H1 (cell line): ENCODE results near the gene TARS2.

ENCODE experiments used
- CHD2 ChIP-seq: IDR thresholded peaks from 2 replicates; pipeline ENCODE4 v1.6.1; 2012; ENCODE audit warnings: low read length, improper control_type of control experiment
- EGR1 ChIP-seq: IDR thresholded peaks from 2 replicates; pipeline ENCODE4 v1.6.1; 2011; ENCODE audit warnings: low read depth, low read length, borderline replicate concordance
- EZH2 ChIP-seq: fragments of 200-600 bp; sonication (generic); IDR thresholded peaks from 2 replicates; pipeline ENCODE4 v1.7.1; 2012; ENCODE audit warnings: low read depth, mild to moderate bottlenecking, moderate library complexity, low read length, inconsistent platforms; ENCODE audit not compliant: severe bottlenecking
- POLR2A ChIP-seq, 2 experiments: IDR thresholded peaks; 1 replicate in 1 of 2; 2 replicates in 1 of 2; pipeline ENCODE4 v1.6.1; 2011; ENCODE audit warnings: low read depth in 2 of 2, low read length in 2 of 2, mild to moderate bottlenecking in 2 of 2; ENCODE audit errors: control extremely low read depth in 1 of 2
- POLR2AphosphoS5 ChIP-seq: IDR thresholded peaks from 2 replicates; pipeline ENCODE4 v1.6.1; 2011; ENCODE audit warnings: low read depth, low read length
- YY1 ChIP-seq: IDR thresholded peaks from 2 replicates; pipeline ENCODE4 v1.6.1; 2011; ENCODE audit warnings: low read depth, mild to moderate bottlenecking, low read length
- TF ChIP-seq, protein P1 (sequence below), 3 experiments: IDR thresholded peaks; 1 replicate in 2 of 3; 2 replicates in 1 of 3; pipeline versions ENCODE4 v1.5.1 to v1.6.1; 2011; ENCODE audit warnings: low read length in 3 of 3, mild to moderate bottlenecking in 3 of 3, inconsistent platforms in 2 of 3, low read depth in 1 of 3, moderate library complexity in 1 of 3; ENCODE audit not compliant: insufficient read depth in 1 of 3; ENCODE audit errors: control extremely low read depth in 1 of 3

DNA sequence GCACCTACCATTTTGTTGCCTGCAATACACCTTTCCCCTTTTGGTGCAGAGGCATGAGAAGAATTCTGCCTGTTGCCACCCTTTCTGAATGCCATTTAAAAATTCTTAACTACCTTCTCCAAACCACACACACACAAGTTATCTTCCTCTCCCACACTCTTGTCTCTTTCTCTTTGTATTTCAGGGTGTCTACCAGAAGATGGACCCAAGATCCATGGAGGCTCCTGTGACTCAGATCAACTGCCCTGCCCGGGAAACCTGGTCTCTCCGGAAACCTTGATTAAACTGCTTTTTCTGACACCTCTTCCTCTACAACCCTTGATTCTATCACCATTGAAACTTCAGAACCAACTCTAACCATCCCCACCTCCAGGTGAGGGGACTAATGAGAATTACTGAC lies 2.4 kb upstream of the TARS2 start:
- TF ChIP-seq, protein P1, sequence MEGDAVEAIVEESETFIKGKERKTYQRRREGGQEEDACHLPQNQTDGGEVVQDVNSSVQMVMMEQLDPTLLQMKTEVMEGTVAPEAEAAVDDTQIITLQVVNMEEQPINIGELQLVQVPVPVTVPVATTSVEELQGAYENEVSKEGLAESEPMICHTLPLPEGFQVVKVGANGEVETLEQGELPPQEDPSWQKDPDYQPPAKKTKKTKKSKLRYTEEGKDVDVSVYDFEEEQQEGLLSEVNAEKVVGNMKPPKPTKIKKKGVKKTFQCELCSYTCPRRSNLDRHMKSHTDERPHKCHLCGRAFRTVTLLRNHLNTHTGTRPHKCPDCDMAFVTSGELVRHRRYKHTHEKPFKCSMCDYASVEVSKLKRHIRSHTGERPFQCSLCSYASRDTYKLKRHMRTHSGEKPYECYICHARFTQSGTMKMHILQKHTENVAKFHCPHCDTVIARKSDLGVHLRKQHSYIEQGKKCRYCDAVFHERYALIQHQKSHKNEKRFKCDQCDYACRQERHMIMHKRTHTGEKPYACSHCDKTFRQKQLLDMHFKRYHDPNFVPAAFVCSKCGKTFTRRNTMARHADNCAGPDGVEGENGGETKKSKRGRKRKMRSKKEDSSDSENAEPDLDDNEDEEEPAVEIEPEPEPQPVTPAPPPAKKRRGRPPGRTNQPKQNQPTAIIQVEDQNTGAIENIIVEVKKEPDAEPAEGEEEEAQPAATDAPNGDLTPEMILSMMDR (IDR thresholded peaks at IDR 0.05; ENCODE audit: control extremely low read depth in 1 of 3, insufficient read depth in 1 of 3, low read depth in 1 of 3, low read length in 3 of 3), result peak in 2 of 3 experiments; percentile 15 to 16; a peak in 2 of 4 replicates
- TF ChIP-seq EZH2 (no peak), YY1 (no peak), POLR2AphosphoS5 (no peak), EGR1 (no peak), CHD2 (no peak), POLR2A (IDR thresholded peaks at IDR 0.05; ENCODE audit: control extremely low read depth in 1 of 2, low read depth in 2 of 2, low read length in 2 of 2) (no peak)
